Measurements from ENCODE around the gene AK5.

The AK5 gene, protein sequence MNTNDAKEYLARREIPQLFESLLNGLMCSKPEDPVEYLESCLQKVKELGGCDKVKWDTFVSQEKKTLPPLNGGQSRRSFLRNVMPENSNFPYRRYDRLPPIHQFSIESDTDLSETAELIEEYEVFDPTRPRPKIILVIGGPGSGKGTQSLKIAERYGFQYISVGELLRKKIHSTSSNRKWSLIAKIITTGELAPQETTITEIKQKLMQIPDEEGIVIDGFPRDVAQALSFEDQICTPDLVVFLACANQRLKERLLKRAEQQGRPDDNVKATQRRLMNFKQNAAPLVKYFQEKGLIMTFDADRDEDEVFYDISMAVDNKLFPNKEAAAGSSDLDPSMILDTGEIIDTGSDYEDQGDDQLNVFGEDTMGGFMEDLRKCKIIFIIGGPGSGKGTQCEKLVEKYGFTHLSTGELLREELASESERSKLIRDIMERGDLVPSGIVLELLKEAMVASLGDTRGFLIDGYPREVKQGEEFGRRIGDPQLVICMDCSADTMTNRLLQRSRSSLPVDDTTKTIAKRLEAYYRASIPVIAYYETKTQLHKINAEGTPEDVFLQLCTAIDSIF

GRCh38 chr1:77281491-77282186 is at the start of gene AK5:
AK5 (plus strand) TSS chr1:77282019; CDS start chr1:77282314, 295 bp downstream.
- DNase-seq, result peak; percentile 40

DNA sequence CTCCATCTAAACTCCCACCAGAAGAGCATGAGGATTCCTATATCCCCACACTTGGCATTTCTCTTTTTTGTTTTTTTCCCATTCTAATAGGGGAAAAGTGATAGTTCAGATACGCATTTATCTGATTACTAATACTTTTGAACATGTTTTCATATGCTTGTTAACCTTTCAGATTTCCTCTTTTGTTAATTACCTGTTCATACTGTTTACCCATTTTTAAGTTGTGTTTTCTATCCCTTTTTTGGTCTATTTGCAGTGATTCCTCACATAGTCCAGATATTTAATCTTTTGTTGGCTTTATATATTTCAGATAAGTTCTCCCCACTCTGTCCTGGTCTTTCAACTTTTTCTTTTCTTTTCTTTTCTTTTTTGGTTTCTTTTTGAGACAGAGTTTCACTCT is 49.0 kb upstream of the AK5 start:
- no peak for DNase-seq

DNA sequence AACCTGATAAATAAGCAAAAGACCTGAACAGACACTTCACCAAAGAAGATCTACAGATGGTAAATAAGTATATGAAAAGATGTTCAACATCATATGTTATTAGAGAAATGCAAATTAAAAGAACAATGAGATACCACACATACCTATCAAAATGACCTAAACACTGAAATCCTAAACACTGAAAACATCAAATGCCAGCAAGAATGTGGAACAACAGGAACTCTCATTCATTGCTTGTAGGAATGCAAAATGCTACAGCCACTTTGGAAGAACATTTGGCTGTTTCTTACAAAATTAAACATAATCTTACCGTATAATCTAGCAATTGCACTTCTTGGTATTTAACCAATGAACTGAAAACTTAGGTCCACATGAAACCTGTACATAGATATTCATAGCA is 47.7 kb upstream of the AK5 start:
- DNase-seq, result no peak

DNA sequence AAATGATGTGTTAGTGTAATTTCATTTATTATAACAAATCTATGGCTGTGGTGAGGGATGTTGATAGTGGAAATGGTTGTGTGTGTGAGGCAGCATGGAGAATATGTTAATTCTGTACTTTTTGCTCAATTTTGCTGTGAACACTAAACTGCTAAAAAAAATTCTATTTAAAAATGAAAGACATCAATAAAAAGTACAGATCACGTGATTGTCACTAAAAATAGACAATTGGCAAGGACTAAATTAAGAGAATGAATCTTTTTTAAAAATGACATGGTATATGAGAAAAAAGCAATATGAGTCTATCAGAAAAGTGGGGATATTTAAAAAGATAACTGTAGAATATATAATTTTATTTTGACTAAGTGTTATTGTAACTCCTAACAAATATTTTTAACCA is 46.9 kb upstream of the AK5 start:
- no peak for DNase-seq

DNA sequence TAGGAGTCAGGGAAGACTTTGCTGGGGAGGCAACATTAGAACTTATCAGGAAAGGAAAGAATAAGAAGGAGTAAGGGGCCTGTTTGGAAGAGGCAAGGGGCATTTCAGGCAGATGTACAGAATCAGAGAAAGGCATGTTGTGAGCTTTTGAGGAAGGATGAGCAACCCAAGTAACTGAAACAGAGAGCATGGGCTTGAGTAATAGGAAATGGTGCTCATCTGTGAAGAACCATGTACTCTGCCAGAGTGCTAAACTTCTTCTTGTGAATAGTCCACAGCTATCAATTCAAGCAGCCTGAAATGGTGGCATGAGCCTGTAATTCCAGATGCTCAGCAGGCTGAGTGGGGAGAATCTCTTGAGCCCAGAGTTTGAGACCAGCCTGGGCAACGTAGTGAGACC is 43.4 kb upstream of the AK5 start:
- no peak for DNase-seq

- DNase-seq, result no peak
Measured at GRCh38 chr1:77239311-77239710, 42.5 kb upstream of the AK5 start.

- DNase-seq, result no peak
Measured at GRCh38 chr1:77245830-77246229, 36.0 kb upstream of the AK5 start.

GRCh38 chr1:77250126-77250525 is 31.7 kb upstream of the AK5 start:
- DNase-seq, result no peak

DNA sequence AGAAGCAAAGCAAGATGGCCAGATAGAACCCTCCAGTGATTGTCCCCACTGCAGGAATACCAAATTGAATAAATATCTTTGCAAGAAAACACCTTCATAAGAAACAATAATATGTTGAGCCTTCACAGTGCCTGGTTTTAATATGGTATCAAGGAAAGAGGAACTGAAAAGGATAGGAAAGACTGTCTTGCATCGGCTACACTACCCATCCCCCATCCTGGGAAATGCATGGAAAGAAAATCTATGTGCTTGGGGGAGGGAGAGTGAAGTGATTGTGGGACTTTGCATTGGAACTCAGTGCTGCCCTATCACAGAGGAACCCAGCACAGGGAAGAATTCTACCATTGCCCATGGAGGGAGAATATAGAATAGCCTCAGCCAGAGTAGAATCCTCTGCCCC is 28.6 kb upstream of the AK5 start:
- no peak for DNase-seq

DNA sequence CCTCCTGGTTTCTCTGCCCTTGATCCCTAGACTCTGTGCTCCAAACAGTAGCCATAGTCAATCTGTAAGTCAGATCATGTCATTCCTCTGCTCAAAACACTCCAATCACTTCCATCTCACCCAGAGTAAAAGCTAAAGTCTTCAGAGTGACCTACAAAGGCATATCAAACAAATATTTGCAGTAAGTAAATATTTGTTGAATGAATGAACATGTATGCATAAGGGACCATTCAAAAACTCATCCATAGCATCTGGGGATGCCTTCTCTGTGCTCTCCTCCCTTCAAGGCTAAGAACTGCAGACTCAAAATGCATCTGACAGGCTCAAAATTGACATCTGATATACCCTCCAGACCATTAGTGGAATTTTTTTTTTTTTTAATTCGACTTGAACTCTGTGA is 18.1 kb upstream of the AK5 start:
- no peak for DNase-seq

DNA sequence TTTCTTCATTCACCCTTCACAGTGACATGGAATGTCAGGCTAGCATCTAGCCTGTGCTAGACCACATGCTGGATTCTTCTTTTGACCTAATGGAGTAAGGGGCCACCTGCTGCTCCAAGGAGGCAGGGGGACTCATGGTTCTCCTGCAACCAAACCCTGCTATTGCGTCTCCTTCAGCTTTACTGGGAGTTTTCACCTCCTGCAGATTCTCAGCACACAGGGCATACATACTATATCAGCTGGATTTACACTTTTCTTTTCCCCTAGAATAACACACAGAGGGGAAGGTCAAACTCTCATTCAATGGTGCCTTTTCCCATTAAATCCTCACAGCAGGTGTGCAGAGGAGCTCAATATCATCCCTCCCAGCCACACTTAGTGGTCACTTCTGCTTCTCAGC is 16.6 kb upstream of the AK5 start:
- no peak for DNase-seq

DNA sequence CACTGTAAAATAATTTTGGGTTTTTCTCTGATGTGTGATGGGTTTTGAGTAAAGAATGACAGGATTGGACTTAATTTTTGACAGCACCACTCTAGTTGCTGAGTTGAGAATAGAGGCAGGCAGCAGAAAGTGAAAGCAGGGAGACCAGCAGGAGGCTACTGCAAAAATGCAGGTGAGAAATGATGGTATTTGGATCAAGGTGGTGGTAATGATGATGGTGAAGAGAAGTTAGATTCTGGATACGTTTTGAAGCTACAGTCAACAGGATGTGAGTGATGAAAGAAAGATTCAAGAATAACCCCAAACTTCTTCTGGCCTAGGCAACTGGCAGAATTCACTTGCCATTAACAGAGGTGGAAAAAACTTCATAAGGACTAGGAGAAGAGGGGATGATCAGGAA is 14.8 kb upstream of the AK5 start:
- DNase-seq, result no peak

GRCh38 chr1:77271852-77272580 is 9.8 kb upstream of the AK5 start:
- DNase-seq, result peak; percentile 75

- DNase-seq, result peak; percentile 12
Measured at GRCh38 chr1:77273891-77274290, 7.9 kb upstream of the AK5 start.

DNA sequence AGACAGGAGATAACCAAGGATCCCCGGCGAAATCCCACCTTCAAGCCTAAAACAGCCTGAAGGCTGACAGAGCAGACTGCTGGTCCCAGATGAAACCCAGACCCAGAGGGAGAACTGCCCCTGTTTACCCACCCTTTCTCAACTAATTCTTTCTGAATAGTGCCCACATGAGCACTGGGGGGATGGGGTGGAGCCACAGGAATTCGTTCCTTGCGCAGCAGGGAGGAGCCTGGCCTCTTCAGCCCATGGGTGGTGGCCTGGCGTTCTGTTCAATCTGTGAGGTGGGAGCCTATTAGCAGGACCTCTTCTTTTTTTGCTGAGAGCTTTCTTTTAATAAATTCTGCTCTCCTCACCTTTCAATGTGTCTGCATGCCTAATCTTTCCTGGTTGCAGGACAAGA is 6.6 kb upstream of the AK5 start:
- no peak for DNase-seq

DNA sequence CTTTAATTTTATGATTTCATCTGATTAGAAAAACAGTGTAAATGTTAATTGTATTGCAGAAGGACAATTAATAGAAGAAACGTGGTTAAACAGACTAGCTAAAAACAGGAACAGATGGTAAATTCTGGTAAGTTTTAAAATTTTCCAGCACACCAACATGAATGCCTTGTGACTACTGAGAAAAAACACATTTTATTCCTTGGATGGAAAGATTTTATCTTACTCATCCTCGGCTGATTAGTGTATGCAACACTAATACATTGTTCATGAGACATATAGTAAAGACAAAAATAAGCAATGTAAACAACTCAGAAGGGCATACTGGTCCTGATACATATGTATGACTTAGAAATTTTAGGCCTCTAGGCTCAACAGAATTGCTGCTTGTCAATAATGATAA is 4.9 kb upstream of the AK5 start:
- no peak for DNase-seq

DNA sequence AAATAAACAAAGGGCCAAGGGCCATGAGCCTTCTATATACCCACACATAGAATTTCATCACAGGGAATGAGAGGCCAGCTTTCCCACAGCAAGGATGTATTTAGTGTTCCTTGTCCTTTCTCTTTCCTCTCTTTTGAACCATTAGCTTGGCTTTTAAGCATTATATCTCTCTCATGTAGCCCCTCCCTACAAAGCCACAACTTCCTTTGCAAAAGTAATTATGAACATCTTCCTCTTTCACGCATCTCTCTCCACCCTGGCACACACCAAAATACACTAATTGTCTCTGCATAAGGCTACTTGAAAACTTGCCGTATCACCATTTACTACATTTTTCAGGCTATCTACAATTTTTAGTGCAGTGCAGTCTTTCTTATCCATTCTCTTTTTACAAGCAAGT is 1.9 kb upstream of the AK5 start:
- DNase-seq, result no peak

DNA sequence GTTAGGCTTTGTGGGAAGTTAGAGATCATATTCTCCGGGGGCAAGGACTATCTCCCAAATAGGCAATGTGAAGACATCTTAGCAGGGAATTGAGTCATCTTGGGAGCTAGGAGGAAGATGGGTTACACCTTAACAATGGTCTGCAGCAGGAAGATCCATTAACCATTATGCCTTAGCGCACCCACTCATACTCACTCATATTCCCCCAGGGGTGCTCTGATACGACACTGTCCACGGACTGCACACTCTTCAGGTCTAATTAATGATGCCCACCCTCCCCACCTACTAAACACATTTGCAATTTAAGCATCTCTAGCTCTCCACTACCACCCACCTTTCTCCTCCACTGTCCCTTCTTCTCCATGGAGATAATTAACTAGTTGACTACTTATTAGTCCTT is 857 bp upstream of the AK5 start:
- DNase-seq, result no peak

- DNase-seq, result peak; percentile 13
Measured at GRCh38 chr1:77282187-77282865, 507 bp downstream of the AK5 start.

- no peak for DNase-seq
Measured at GRCh38 chr1:77282866-77283539, 1.2 kb downstream of the AK5 start.

- DNase-seq, result peak; percentile 21
Measured at GRCh38 chr1:77283701-77284425, 2.0 kb downstream of the AK5 start.

DNA sequence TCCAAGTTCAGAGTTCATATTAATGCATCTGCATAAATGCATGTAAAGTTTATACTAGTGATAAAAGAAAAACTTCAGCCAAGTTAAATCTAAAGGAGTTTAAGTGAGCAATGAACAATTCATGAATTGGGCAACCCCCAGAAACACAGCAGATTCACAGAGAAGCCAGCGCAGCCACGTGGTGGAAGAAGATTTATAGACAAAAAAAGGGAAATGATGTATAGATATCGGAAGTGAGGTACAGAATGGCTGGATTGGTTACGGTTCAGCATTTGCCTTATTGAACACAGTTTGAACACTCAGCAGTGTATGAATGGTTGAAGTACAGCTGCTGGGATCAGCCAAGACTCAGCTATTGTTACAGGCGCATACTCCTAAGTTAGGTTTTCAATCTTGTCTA is 5.7 kb downstream of the AK5 start:
- no peak for DNase-seq

Data from fibroblast of upper back skin (primary cell).